PFSK-1 (cell line): Measurements from ENCODE around the gene DPYD.

ENCODE experiments used
- FOXP2 ChIP-seq: optimal IDR thresholded peaks from 2 replicates; pipeline ENCODE3; 2011; ENCODE audit warnings: borderline replicate concordance, control low read depth, inconsistent platforms; ENCODE audit not compliant: insufficient read depth; ENCODE audit errors: extremely low read length, extremely low read depth
- POLR2AphosphoS5 ChIP-seq: IDR thresholded peaks from 2 replicates; pipeline ENCODE4 v1.6.1; 2012; ENCODE audit warnings: low read depth, mild to moderate bottlenecking, control low read depth, low read length, moderate library complexity
- SIN3A ChIP-seq: IDR thresholded peaks from 2 replicates; pipeline ENCODE4 v1.6.1; 2012; ENCODE audit warnings: mild to moderate bottlenecking, low read length, moderate library complexity, borderline replicate concordance; ENCODE audit not compliant: insufficient read depth
- TAF1 ChIP-seq: IDR thresholded peaks from 2 replicates; pipeline ENCODE4 v1.6.1; 2012; ENCODE audit warnings: low read length, control low read depth, borderline replicate concordance; ENCODE audit not compliant: insufficient read depth
- TF ChIP-seq, protein P1 (sequence below), 2 experiments: IDR thresholded peaks; 2 replicates each; pipeline versions ENCODE4 v1.6.1 to v1.8.0; 2011 to 2012; ENCODE audit warnings: low read depth in 2 of 2, low read length in 2 of 2, control low read depth in 1 of 2, inconsistent platforms in 1 of 2, mild to moderate bottlenecking in 1 of 2, moderate library complexity in 1 of 2; ENCODE audit not compliant: insufficient read depth in 1 of 2

DNA sequence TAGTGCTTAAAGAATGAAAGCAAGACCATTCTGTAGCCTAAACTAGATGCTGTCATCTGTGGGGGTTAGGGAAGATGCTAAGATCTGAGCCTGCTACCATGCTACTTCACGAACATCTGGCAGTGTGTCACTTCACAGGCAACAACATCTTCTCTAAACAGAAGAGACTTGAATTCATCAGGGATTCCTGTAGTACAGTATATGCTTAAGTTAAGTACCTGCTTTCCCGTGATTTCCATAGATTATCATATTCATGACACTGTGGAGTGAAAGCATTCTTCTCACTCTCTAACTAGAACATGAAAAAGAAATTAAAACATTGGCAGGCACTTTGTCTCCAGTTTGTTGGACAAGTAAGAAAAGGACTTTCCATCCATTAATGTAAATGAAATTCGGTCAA lies 808.4 kb downstream of the DPYD start:
- no peak for TF ChIP-seq POLR2AphosphoS5
- TF ChIP-seq SIN3A = no peak
- TF ChIP-seq, protein P1, sequence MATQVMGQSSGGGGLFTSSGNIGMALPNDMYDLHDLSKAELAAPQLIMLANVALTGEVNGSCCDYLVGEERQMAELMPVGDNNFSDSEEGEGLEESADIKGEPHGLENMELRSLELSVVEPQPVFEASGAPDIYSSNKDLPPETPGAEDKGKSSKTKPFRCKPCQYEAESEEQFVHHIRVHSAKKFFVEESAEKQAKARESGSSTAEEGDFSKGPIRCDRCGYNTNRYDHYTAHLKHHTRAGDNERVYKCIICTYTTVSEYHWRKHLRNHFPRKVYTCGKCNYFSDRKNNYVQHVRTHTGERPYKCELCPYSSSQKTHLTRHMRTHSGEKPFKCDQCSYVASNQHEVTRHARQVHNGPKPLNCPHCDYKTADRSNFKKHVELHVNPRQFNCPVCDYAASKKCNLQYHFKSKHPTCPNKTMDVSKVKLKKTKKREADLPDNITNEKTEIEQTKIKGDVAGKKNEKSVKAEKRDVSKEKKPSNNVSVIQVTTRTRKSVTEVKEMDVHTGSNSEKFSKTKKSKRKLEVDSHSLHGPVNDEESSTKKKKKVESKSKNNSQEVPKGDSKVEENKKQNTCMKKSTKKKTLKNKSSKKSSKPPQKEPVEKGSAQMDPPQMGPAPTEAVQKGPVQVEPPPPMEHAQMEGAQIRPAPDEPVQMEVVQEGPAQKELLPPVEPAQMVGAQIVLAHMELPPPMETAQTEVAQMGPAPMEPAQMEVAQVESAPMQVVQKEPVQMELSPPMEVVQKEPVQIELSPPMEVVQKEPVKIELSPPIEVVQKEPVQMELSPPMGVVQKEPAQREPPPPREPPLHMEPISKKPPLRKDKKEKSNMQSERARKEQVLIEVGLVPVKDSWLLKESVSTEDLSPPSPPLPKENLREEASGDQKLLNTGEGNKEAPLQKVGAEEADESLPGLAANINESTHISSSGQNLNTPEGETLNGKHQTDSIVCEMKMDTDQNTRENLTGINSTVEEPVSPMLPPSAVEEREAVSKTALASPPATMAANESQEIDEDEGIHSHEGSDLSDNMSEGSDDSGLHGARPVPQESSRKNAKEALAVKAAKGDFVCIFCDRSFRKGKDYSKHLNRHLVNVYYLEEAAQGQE (IDR thresholded peaks at IDR 0.05; ENCODE audit: insufficient read depth in 1 of 2, low read depth in 2 of 2, low read length in 2 of 2) = no peak
- TF ChIP-seq TAF1 = no peak
- TF ChIP-seq FOXP2 = no peak
